Ramos (cell line): ENCODE results near the gene C9orf153.
"Not testable (repeated sequence)": the region's sequence is repeated elsewhere in the genome, so short reads cannot be mapped to it uniquely, and the experiment has no call there.

Experiments used
- in situ Hi-C: fragments of 300-500 bp; cut with MboI; formaldehyde crosslinking; loops from one replicate; pipeline ENCODE4 v1.14.3; 2022; ENCODE audit warnings: low sequenced_read_pairs; ENCODE audit not compliant: unreplicated experiment

Gene C9orf153

DNA sequence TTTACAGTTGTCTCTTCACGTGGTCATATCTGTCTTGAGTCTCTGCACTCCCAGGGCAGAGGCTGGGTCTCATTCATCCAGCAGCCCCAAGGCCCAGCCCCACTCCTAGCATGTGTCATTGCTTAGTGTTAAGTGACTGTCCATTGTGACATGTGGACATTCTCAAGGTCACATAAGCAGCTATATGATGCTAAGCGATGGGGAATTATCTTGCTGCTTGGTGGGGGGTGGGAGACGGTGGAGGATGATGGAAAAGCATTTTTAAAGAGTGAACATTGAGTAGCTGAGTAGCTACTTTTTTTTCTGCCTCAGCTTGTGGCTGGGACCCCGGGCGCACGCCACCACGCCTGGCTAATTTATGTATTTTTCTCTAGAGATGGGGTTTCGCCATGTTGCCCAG, at the start of gene C9orf153:
C9orf153 (minus strand) TSS at position 101 of the 400 bp plus-strand sequence. CDS start 30,054 bp downstream, outside the sequence.
- in situ Hi-C loops = no loop called here

DNA sequence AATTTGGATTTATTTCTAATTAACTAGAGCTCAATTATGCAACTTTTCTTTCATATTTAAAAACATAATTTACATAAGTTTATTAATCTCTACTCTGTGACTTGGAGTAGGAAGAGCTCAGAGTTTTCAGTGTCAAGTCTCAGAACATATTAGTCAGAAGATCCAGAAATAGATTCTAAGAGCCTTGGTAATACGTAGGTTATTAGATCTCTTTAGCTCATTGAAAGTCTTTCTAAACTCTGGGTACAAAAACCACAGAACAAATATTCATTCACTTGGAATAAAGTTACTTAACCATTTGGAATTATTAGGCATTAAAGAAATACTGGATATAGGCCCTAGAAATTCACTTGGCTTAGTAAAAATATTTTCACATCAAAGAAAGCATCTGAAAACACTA, 49.2 kb upstream of the C9orf153 start:
- in situ Hi-C loops = no loop called here

DNA sequence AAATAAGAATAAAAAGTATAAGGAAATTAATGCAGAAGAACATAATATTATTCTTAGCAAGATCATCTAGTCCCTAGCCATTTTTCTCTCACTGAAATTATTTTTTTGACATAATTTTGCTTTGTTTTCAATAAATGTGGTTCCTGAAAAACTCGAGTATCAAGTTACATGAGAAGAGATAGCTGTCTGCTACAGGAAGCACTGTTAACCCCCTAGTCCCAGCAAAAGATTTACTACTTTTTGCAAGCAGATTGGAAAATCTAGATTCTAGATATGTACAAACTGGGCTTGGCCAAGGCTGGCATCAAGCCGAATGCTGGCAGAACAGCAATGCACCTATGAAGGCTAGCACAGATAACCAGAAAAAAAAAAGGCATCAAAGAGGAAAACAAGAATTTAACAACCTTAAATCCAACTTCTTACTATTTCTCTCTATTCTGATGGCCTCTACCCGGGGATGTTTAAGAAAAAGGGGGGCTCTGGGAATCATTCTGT, 44.8 kb upstream of the C9orf153 start:
- in situ Hi-C loops = no loop called here

DNA sequence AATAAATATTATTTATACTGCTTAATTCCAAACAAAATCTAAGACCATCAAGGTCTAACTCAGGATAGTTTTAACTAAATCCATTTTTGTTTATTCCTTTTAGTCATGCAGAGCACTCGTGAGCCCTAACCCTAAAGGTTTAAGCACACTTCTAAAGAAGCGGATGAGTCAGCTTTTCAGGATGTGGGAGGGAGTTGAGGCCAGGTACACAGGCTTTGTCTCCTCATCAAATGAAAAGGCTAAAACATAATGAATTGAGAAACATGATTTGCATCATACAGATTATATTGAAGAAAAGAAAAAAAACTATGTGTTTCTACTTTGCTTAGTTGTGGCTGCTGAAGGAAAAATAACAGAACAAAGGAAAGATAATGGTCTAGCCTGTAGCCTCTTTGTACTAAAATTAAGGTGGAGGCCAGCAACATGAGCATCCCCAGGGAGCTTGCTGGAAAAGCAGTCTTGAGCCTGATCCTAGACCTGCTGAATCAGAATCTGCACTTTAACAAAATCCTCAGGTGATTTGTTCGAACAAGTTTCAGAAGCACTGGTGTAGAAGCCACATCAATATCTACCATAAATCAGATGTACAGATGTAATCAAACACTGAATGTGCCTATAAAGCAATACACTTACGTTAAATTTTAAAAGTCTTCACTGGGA, 44.0 kb upstream of the C9orf153 start:
- in situ Hi-C loops = no loop called here

DNA sequence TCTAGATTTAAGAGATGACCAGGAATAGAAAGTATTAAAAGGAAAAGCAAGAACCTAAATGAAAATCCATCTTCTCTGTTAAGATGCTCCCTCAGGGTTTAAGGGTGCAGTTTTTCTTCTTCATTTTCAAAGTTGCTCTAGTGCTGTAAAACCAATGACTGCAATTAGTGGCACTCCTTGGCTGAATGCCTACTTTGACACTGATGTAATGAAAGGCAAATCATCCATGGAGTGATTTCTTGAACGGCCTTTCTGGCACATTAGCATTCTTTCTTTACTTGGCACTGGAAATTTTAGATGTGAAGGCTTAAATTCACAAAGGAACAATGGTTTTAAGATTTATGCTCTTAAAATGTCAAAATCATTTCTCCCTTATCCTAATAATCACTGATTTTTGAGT, 42.2 kb upstream of the C9orf153 start:
- in situ Hi-C loops = no loop called here

DNA sequence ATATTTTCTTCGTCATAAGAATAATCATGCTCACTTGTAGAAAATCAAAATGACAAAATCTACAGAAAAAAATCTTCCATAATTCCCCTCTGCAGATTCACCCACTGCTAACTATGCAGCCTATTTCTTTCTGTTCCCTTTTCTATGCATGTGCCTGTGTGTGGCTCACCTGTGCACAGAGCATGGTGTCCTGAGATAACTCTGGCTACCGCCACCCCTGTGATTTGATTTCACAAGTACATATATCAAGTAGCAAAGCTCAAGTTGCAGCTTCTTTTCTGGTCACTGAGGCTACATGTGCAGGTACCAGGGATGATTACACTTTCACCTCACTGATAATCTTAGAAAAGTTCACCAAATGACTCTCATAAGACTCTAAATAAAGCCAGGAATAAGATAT, 41.2 kb upstream of the C9orf153 start:
- in situ Hi-C loops = no loop called here

DNA sequence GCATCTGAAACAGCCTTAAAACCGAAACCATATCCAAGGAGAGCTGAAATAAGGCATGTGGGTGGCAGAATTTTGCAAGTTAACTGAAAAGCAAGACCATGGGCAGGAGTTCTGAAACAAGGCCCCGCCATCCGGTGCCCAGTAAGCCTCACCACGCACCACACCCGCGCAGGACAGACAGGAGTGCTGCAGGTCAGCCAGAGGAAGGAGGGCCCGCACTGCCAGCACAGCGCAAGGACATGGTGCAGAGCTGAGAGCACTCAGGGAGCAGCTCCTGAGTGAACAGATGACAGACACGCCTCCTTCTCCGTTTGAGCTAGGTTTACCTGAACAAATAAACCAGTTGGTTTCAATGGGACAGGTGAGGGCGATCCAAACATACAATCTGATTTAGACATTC, 39.4 kb upstream of the C9orf153 start:
- in situ Hi-C loops = no loop called here

DNA sequence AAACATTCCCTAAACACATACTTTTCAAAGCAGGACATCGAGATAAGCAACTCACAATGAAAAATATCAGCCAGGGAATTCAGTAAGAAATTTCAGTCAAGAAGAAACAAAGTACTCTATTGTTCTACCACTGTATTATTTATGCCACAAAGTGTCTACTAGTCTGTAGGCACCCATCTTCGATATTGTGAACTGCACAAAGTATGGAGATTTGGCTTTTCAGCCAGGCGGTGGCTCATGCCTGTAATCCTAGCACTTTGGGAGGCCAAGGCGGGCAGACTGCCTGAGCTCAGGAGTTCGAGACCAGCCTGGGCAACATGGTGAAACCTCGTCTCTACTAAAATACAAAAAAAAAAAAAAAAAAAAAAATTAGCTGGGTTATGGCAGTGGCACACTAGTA, 30.9 kb upstream of the C9orf153 start:
- in situ Hi-C loops = not testable (repeated sequence)

DNA sequence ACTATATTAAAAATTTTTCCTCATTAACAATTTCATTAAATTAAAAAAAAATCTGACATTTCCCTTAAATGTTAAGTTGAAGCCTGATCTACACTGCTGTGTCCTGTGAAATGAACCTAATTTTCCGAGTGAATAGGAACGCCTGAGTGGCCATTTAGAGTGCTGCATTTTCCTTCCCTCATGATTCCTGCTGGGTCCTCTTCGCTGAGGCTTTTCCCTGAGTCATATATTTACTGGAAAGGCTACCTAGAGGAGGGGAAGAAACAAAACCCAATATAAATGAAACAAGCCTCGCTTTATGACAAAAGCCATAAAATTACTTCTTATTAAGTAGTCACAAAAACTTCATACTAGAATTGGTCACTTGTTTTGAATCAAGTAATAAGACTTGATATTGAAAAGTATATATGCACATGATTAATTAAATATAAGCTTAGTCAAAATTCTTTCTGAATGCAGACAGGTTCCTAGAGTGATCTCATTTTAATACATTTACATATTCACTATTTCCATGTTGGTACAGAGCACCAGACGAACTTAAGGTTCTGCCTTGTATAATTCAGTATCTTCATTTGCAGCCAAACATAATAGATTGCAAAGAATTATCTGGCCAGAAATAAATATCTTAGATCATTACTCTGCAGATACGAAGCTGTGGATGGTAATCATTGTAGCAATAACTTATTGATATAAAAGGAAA, 29.2 kb upstream of the C9orf153 start:
- in situ Hi-C loops = no loop called here

- in situ Hi-C loops = no loop called here
Observed at GRCh38 chr9:86287013-86287412, 27.6 kb upstream of the C9orf153 start.

DNA sequence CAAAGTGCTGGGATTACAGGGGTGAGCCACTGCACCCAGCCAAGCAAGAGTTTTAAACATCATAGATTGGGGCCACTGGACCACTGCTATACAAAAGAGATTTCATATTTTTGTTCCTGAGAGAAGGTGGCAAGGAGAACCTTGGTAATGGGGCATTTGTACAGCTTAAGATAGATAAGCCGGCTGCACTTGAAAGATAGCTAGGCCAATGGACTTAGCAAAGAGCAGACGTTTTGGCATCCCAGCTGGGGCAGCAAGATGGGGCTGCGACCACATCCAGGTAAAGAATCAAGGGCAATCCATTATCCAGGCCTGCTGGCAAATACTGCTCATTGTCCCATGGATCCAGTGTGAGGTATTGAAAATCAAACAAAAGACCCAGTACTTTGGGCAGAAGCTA, 26.8 kb upstream of the C9orf153 start:
- in situ Hi-C loops = no loop called here

DNA sequence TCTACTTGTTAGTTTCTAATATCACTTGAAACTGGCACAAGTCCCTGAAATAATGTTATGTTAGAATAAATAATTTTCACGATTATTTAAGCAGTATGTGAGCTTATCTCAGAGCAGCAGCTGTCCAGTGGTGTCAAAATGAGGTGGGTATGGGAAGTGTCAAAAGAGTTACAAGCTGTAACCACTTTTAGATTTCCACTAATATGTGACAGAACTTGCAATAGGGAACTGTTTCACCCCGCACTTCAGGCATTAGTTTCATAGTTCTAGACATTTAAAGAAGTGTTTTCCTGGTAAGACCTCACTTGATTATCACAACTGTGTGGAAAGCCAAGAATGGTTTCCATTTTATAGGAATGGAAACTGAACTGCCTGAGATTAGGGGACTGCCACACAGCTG, 25.8 kb upstream of the C9orf153 start:
- in situ Hi-C loops = no loop called here

GRCh38 chr9:86282979-86283535, 23.6 kb upstream of the C9orf153 start:
- in situ Hi-C loops = no loop called here

DNA sequence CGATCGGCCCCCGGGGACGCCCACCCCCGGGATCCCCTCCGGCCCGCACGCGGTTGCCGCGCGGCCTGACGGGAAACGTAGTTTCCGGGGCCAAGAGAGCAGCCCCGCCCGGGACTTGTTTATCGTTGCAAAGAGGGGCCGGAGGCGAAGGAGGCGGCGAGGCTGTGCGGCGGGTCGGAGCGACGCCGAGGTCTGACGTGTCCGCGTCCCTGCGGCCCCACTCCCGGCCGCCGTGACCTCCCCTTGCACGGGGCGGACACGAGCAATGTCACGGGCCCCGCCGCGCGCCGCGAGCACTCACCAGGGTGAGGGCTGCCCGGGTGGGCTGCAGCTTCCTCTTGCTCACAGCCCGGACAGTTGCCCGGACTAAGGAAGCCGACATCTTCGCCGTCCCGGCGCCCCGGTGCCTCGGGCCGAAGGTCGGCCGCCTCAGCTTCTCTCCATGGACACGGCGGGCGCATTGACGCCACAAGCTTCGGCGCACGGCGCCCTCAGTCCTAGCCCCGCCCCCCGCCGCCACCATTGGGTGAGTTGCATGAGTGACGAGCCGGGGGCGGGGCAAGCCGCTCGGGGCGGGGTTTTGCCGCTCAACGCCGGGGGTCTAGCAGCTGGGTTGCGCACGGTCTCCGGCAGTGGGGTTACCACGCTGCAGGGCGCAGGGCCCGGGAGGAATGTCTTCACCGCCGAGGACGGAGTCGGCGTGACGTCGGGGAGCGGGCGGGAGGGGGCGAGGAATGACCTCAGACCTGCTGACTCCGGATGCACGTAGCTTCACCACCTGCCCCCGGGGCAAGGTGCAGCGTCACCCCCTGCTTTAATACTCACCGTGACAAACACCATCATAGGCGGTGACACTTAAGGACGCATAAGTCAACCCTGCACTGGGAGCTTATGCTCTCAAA, 22.9 kb upstream of the C9orf153 start, which contains the start of gene ISCA1:
ISCA1 (minus strand) TSS at position 462 of the 902 bp plus-strand sequence; CDS start at position 382, 80 bp downstream.
- in situ Hi-C loops = no loop called here

DNA sequence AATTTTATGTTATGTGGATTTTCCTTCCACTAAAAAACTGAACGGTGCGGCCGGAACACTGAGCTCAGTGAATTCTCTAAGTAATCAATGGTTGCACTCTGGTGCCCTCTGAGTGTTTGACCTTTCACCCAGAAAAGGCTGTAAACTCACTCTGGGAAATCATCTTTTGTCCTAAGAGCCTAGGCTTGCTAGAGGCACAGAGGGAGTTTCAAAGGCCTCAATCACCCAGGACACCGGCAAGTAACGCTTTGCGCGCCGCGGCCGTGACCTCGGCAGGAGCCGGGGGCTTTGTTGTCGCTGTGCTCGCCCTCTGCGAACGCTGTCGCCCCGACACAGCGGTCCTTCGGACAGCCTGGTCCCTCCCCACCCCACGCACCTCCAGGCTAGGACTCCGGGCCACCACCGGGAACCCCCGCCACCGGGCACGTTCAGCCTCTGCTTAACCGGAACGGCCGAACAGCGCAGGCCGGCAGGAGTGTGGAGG, 22.2 kb upstream of the C9orf153 start:
- in situ Hi-C loops = no loop called here

GRCh38 chr9:86280580-86280979, 21.1 kb upstream of the C9orf153 start:
- in situ Hi-C loops = no loop called here

- in situ Hi-C loops = no loop called here
Observed at GRCh38 chr9:86279839-86280238, 20.4 kb upstream of the C9orf153 start.

DNA sequence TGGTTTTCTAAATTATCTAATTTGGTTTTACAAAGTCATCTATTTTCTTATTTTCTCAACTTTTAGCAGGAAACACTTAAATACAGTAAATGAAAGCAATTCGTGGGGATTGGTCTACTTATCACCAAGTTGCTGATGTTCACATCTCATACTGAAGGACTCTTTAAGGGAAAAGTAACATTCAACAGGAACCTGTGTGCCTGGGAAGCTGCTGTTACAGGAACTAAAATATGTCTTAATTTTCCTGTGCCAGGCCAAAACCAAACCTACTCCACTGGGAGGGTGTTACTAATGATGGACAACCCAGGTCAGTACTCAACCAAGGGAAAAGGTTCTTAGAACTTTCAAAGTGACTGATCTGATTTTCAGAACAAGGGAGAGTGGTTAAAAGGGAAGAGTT, 17.6 kb upstream of the C9orf153 start:
- in situ Hi-C loops = no loop called here

- in situ Hi-C loops = no loop called here
Observed at GRCh38 chr9:86275962-86276361, 16.5 kb upstream of the C9orf153 start.
